ENCODE data around the gene RFWD3. TPM values are rescaled to one million over a fixed set of nuclear protein-coding genes. Genes with fewer than 3 reads are reported as not detected.

Gene RFWD3
- total RNA-seq, 1 donor: 18.8 TPM

DNA sequence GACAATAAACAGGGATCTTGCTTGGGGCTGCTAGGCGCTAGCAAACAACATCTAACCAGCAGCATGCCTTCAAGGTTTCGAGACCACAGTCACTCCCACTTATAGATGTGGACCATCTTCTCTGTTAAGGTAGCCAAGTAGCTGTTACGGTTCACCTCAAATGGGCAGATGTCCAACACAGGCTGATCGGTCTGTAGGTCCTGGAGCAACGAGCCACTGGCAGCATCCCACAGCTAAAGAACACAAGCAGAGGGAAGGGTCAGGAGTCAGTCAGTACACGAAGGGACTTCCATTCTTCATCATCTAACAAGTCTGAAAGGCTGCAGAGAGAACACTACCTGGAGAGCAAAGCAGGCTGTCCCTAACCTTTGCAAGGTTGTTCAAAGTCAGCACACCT is 42.8 kb downstream of the RFWD3 start:
- Histone ChIP-seq H2AFZ (ENCODE audit: low read length) (no peak overlapping the region), H3K27me3 (ENCODE audit: insufficient read depth, low read length) (no peaks in the 10 kb centered on the region), H3K9me3 (ENCODE audit: low read depth, low read length) (no peaks in the 10 kb centered on the region), H3K79me2 (ENCODE audit: insufficient read depth, low read length) (peaks cover 3% of the 10 kb centered on the region), H3K4me3 (ENCODE audit: insufficient read depth, low read length) (no peak overlapping the region), H3K36me3 (ENCODE audit: insufficient read depth, low read length) (peaks cover 55% of the 10 kb centered on the region), H3K27ac (ENCODE audit: low read depth, low read length) (no peak overlapping the region), H3K4me2 (ENCODE audit: insufficient read depth, low read length) (no peak overlapping the region), H3K4me1 (ENCODE audit: insufficient read depth, low read length) (peaks cover 18% of the 10 kb centered on the region), H4K20me1 (ENCODE audit: insufficient read depth, low read length) (peaks cover 10% of the 10 kb centered on the region)
- DNase-seq (ENCODE audit: insufficient read length, low spot score, missing footprints): no peak
- TF ChIP-seq, protein P1, sequence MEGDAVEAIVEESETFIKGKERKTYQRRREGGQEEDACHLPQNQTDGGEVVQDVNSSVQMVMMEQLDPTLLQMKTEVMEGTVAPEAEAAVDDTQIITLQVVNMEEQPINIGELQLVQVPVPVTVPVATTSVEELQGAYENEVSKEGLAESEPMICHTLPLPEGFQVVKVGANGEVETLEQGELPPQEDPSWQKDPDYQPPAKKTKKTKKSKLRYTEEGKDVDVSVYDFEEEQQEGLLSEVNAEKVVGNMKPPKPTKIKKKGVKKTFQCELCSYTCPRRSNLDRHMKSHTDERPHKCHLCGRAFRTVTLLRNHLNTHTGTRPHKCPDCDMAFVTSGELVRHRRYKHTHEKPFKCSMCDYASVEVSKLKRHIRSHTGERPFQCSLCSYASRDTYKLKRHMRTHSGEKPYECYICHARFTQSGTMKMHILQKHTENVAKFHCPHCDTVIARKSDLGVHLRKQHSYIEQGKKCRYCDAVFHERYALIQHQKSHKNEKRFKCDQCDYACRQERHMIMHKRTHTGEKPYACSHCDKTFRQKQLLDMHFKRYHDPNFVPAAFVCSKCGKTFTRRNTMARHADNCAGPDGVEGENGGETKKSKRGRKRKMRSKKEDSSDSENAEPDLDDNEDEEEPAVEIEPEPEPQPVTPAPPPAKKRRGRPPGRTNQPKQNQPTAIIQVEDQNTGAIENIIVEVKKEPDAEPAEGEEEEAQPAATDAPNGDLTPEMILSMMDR (IDR thresholded peaks at IDR 0.05; ENCODE audit: extremely low read depth, low read depth, low read length): no peak

DNA sequence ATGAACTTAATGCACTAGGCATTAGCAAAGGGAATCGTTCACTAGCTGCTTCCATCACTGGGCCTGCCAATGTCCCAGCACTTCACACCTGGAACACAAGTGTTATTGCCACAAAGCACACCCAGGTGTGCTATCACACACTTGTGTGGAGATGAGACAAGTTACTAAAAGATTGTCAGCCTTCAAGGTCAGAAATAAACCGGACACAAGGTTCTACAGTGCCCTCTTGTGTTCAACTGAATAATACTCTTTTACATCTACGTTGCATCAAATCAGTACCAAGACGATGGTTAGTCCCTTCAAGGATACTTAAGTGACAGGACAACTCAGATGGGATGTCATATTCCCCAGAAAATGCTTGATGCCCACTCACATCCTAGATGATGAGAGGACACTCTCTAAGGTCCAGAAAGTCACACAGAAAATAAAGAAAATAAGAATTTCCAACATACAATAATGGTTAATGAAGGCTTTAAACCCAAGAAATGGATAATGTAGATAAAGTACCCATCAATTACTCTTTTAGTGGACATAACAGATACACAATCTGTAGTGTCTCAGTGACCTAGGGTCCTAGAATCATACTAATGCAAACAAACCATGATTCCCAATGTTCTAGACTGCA is 43.4 kb downstream of the RFWD3 start:
- H3K27ac ChIP-seq (ENCODE audit: low read depth, low read length): no peak overlapping the region
- no peak overlapping the region for H3K4me2 ChIP-seq (ENCODE audit: insufficient read depth, low read length)
- TF ChIP-seq, protein P1 (IDR thresholded peaks at IDR 0.05; ENCODE audit: extremely low read depth, low read depth, low read length): peak; percentile 69
- DNase-seq (ENCODE audit: insufficient read length, low spot score, missing footprints): peak; percentile 88
- H3K36me3 ChIP-seq (ENCODE audit: insufficient read depth, low read length): peaks cover 52% of the 10 kb centered on the region
- peaks cover 17% of the 10 kb centered on the region for H3K4me1 ChIP-seq (ENCODE audit: insufficient read depth, low read length)
- H4K20me1 ChIP-seq (ENCODE audit: insufficient read depth, low read length): peaks cover 10% of the 10 kb centered on the region
- no peaks in the 10 kb centered on the region for H3K27me3 ChIP-seq (ENCODE audit: insufficient read depth, low read length)
- H3K79me2 ChIP-seq (ENCODE audit: insufficient read depth, low read length): peaks cover 2% of the 10 kb centered on the region
- H3K4me3 ChIP-seq (ENCODE audit: insufficient read depth, low read length): no peak overlapping the region
- no peak overlapping the region for H2AFZ ChIP-seq (ENCODE audit: low read length)
- no peaks in the 10 kb centered on the region for H3K9me3 ChIP-seq (ENCODE audit: low read depth, low read length)

DNA sequence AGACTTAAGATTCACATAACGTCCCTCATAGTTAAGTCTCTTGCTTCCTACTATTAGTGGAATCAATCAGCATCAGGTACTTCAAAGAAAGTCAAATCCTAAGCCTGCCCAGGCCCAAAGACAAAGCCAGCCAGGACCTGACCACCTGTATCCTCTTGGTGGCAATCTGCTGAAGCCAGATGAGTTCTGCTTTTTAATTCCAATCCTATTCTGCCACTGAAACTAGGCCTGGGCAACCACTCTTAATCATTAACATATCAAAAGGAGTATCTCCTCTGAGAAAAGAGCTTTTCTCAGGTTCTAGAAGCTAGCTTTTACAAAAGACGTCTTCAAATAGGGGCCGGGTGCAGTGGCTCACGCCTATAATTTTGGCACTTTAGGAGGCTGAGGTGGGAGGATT is 44.7 kb downstream of the RFWD3 start:
- no peak overlapping the region for H2AFZ ChIP-seq (ENCODE audit: low read length)
- no peak overlapping the region for H3K4me3 ChIP-seq (ENCODE audit: insufficient read depth, low read length)
- H3K27me3 ChIP-seq (ENCODE audit: insufficient read depth, low read length): no peaks in the 10 kb centered on the region
- H3K27ac ChIP-seq (ENCODE audit: low read depth, low read length): no peak overlapping the region
- H3K4me2 ChIP-seq (ENCODE audit: insufficient read depth, low read length): no peak overlapping the region
- no peaks in the 10 kb centered on the region for H3K79me2 ChIP-seq (ENCODE audit: insufficient read depth, low read length)
- DNase-seq (ENCODE audit: insufficient read length, low spot score, missing footprints): no peak
- peaks cover 3% of the 10 kb centered on the region for H3K4me1 ChIP-seq (ENCODE audit: insufficient read depth, low read length)
- H4K20me1 ChIP-seq (ENCODE audit: insufficient read depth, low read length): peaks cover 10% of the 10 kb centered on the region
- peaks cover 42% of the 10 kb centered on the region for H3K36me3 ChIP-seq (ENCODE audit: insufficient read depth, low read length)
- TF ChIP-seq, protein P1 (IDR thresholded peaks at IDR 0.05; ENCODE audit: extremely low read depth, low read depth, low read length): no peak
- no peaks in the 10 kb centered on the region for H3K9me3 ChIP-seq (ENCODE audit: low read depth, low read length)

DNA sequence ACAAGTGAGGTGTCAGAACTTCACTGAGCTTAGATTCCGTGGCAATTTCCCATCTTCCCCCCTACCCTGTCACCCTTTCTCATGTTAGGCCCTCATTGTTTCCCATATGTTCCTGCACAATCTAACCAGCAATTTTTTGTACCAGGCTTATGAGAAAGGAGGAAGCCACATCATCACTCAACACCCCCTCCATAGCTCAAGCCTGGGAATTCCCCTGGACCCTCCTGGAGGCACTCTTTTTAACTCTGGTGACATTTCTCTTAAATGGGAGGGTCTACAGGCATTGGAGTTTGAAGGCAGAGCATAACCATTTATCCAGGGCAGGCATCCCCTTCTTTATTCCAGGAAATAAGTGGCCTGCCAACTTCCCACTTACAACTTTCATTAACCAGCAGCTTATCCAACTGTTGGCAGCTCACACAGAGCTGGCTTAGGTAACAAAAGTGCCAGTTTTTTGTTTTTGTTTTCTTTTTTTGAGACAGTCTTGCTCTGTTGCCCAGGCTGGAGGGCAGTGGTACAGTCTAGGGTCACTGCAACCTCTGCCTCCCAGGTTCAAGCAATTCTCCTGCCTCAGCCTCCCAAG is 49.4 kb downstream of the RFWD3 start:
- Histone ChIP-seq H2AFZ (ENCODE audit: low read length) (no peak overlapping the region), H4K20me1 (ENCODE audit: insufficient read depth, low read length) (no peaks in the 10 kb centered on the region), H3K9me3 (ENCODE audit: low read depth, low read length) (no peaks in the 10 kb centered on the region), H3K4me2 (ENCODE audit: insufficient read depth, low read length) (no peak overlapping the region), H3K27me3 (ENCODE audit: insufficient read depth, low read length) (no peaks in the 10 kb centered on the region), H3K4me1 (ENCODE audit: insufficient read depth, low read length) (no peaks in the 10 kb centered on the region), H3K79me2 (ENCODE audit: insufficient read depth, low read length) (no peaks in the 10 kb centered on the region), H3K36me3 (ENCODE audit: insufficient read depth, low read length) (peaks cover 16% of the 10 kb centered on the region), H3K27ac (ENCODE audit: low read depth, low read length) (no peak overlapping the region), H3K4me3 (ENCODE audit: insufficient read depth, low read length) (no peak overlapping the region)
- TF ChIP-seq, protein P1 (IDR thresholded peaks at IDR 0.05; ENCODE audit: extremely low read depth, low read depth, low read length): no peak
- DNase-seq (ENCODE audit: insufficient read length, low spot score, missing footprints): no peak

Data from osteoblast (primary cell).